Activated T-helper 1 cell treated with anti-CD3 and anti-CD28 coated beads, Interleukin-12 subunit alpha, Interleukin-12 subunit beta, Interleukin-2, Interleukin-4 antibody, amounts not matched to agents 30 ng/mL and 10 ng/mL and 1 ng/mL, durations not matched to agents 14 hours and 24 hours and 36 hours (primary cell): ENCODE data around the gene IRF2BP2. TPM values are rescaled to one million over a fixed set of nuclear protein-coding genes. Genes with fewer than 3 reads are reported as not detected.

Source experiments
- DNase-seq: peaks from one replicate; pipeline ENCODE4 v3.0.0; 2021; ENCODE audit warnings: low spot score
- H3K27ac Mint-ChIP-seq: one replicate; pipeline ENCODE4 v1.8.0; 2021; ENCODE audit warnings: mild to moderate bottlenecking, mixed read lengths
- H3K27me3 Mint-ChIP-seq: one replicate; pipeline ENCODE4 v1.8.0; 2022; ENCODE audit warnings: mild to moderate bottlenecking, moderate library complexity, mixed read lengths; ENCODE audit not compliant: insufficient read depth
- H3K36me3 Mint-ChIP-seq: one replicate; pipeline ENCODE4 v1.8.0; 2021; ENCODE audit warnings: low read depth, mixed read lengths
- H3K4me1 Mint-ChIP-seq: one replicate; pipeline ENCODE4 v1.8.0; 2021; ENCODE audit warnings: low read depth, mixed read lengths
- H3K4me3 Mint-ChIP-seq: one replicate; pipeline ENCODE4 v1.8.0; 2021; ENCODE audit warnings: mild to moderate bottlenecking, moderate library complexity, mixed read lengths
- H3K9me3 Mint-ChIP-seq: one replicate; pipeline ENCODE4 v1.8.0; 2021; ENCODE audit warnings: mixed read lengths
- intact Hi-C: fragments of 100-400 bp; cut with micrococcal nuclease; formaldehyde crosslinking; loops from one replicate; pipeline ENCODE4 v1.15.1; 2024
- total RNA-seq: library from RNA; stranded (reverse); gene quantifications from 2 replicates; pipeline ENCODE4 v1.2.3, GENCODE V29; 2022

IRF2BP2 gene
- total RNA-seq, 1 donor from 2014 or later = 243 TPM

DNA sequence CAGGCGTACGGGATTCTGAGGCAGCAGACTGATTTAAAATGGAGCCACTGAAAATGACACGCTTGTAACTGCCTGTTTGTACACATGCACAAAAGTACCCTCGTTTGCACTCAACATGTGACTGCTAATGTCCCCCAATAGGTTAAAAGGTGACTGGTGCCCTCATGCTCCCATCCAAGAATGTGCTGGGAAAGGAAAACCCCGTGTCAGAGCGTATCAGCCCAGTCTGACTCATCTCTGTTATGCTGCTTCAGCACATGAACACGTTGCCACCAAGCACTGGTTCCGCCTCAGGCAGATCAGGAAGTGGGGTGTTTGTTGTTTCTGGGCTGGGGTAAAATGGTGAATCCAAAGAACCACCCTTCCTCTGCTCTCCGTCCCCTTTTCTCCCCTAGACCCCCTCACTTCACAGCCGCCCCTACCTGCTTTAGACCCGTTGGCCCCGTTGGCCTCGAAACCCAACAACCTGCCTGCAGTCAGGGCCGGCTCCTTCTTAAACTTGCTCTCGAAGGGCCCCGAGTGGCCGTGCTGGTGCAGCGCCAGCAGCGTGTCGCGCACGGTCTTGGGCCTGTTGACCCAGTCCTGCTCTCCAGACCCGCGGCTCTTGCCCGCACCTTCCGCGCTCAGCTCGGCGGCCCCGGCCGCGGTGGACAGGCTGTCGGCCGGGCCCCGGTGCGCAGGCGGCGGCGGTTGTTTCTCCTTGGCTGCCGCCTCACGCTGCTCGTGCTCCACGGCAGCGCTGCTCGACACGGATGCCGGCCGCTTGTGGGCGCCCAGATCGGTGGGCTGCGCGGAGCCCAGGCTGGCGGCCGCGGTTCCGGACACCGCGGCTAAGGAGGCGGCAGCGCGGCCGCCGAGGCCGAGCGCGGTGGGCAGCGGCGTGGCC lies 1.7 kb downstream of the IRF2BP2 start:
- H3K36me3 Mint-ChIP-seq = peaks cover 51% of the 10 kb centered on the region
- no peaks in the 10 kb centered on the region for H3K27me3 Mint-ChIP-seq
- H3K4me1 Mint-ChIP-seq = peaks cover 54% of the 10 kb centered on the region
- H3K9me3 Mint-ChIP-seq = no peaks in the 10 kb centered on the region
- H3K27ac Mint-ChIP-seq = peak overlapping the region; percentile 99
- peak; percentile 76 for DNase-seq
- intact Hi-C loops = loop anchor here (5.0 to 10.0 kb wide), 2 partner anchors 203 to 894 kb away; partner anchors contain the start of gene B3GALNT2
- peak overlapping the region; percentile 100 for H3K4me3 Mint-ChIP-seq

DNA sequence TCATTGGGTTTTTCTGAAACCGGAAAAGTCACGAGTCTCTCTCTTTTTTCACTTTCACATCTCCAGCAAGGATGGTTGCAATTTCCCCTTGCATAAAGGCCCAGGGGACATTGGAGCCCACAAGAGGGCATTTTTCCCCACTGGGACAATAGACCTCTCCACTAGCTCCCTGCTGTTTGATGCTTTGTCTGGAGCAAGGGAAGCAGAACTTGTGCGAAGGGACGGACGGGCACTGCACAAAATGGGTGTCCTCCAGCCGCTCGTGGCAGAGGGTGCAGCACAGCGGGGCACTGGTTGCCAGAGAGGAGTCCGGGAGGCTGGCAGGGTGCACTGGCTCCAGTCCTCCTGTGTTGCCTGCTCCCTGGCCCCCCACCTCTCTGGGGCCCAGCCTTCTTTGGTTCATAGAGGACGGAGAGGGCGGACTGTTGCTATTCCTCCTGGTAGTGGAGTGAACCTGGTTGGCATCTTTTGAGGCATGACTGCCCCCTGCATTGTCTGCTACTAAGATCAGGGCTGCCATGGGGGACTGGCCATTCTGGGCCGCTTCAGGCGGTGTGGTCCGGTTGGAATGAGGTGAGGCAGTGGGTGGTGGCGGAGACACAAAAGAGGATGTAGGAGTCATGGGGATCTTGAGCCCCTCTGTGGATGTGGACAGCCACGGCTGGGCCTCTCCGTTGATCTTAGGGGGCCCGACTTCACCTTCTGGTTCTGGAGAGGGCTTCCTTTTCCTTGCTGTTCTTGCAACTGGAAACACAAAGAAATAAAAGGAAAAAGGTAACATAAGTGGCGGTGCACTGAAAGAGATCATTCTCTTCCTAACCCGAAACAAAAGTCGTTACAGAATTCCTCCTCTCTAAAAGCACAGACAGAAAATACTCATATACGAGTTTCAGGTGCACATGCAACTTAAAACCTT lies 2.6 kb downstream of the IRF2BP2 start:
- peak overlapping the region; percentile 99 for H3K27ac Mint-ChIP-seq
- no peaks in the 10 kb centered on the region for H3K9me3 Mint-ChIP-seq
- peaks cover 54% of the 10 kb centered on the region for H3K4me1 Mint-ChIP-seq
- peak; percentile 18 for DNase-seq
- H3K4me3 Mint-ChIP-seq = peak overlapping the region; percentile 100
- intact Hi-C loops = loop anchor here (2.0 to 10.0 kb wide), 4 partner anchors 203 to 1259 kb away; partner anchors contain the start of genes B3GALNT2, COA6 and LYST
- peaks cover 58% of the 10 kb centered on the region for H3K36me3 Mint-ChIP-seq
- H3K27me3 Mint-ChIP-seq = no peaks in the 10 kb centered on the region

DNA sequence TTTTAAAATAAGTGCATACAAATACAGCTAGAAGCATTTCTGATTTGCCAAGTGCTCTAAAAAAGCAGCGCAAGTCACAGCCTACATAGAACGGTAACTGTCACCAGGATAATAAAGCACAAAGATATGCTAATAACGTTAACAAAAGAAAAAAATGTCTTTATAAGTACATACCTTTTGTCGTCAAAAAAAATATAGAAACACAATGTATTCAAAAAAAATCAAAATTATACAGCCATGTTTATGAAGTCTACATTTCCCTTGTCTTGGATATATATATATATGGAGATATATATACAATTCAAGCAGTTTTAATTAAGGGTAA lies 3.2 kb downstream of the IRF2BP2 start:
- Mint-ChIP-seq H3K27me3 (no peaks in the 10 kb centered on the region), H3K4me3 (peak overlapping the region; percentile 100), H3K4me1 (peaks cover 54% of the 10 kb centered on the region)

DNA sequence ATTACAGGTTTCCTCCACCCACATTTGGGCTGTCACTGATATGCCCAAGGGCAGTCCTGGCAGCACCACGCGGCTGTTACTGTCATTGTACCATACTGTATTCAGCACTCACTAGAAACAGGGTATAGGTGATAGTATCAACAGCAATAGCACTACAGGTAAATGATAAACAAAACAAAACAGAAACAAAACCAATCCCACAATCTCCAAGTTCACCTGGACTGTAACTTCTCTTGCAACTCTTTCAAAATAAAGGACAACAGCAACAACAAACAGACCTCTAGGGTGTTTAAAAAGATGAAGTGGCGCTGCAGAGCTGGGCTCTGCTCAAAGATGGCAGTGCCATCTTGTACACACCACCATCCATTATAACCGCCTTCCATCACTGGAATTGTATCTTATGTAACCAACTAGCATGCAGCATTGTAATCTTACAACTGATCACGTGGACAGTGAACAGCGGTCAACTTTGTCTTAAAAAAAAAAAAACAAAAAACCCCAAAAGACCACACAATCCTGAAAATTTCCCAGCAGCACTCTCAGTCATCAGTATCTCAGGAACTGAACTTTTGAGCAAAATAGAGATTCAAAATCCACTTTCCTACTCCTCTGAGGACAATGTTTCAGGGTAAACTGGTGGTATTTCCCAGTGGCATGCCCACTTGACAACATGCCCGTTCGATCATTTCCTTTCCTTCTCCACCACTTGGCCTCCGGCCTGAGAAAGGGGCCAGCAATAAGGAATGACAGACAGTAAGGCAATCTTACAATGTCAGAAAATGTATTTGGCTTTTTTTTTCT lies 3.8 kb downstream of the IRF2BP2 start:
- intact Hi-C loops = loop anchor here (1.0 to 10.0 kb wide), 6 partner anchors 118 to 1261 kb away; partner anchors contain the start of genes B3GALNT2, COA6 and LYST
- H3K36me3 Mint-ChIP-seq = peaks cover 62% of the 10 kb centered on the region

More for the DNA sequence above, 3.2 kb downstream of the IRF2BP2 start:
- intact Hi-C loops = loop anchor here (1.0 to 10.0 kb wide), 6 partner anchors 118 to 1260 kb away; partner anchors contain the start of genes B3GALNT2, COA6 and LYST
- Mint-ChIP-seq H3K27ac (peak overlapping the region; percentile 99), H3K36me3 (peaks cover 62% of the 10 kb centered on the region), H3K9me3 (no peaks in the 10 kb centered on the region)
- no peak for DNase-seq

DNA sequence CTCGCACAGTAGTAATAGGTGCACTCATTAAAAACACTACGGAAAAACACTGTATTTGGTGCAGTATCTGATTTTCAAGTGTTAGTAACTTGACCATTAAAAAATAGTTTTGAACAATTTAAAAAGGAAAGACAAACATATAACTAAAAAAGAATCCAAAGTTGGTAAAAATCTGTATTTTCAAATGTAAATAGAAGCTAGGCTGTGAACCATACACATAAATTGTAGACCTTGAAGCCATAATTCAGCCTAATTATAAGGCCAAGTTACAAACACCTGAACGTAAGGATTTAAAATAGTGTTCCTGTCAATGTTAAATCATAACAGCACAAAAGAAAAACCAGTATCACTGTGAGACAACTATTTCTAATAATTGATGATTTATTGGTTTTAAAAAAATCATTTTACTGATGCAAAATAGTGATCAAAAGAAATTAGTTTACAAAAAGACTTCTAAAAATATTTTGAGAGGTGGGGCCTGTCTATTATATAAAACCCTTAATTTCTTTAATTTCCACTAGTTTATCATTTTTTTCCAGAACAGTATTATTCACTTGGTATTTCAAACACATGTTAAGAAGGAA lies 4.5 kb downstream of the IRF2BP2 start:
- H3K4me3 Mint-ChIP-seq = peak overlapping the region; percentile 100
- DNase-seq = no peak
- intact Hi-C loops = loop anchor here (5.0 to 10.0 kb wide), 2 partner anchors 201 to 897 kb away; partner anchors contain the start of gene B3GALNT2
- H3K36me3 Mint-ChIP-seq = peaks cover 62% of the 10 kb centered on the region
- peaks cover 58% of the 10 kb centered on the region for H3K4me1 Mint-ChIP-seq
- H3K9me3 Mint-ChIP-seq = no peaks in the 10 kb centered on the region
- H3K27me3 Mint-ChIP-seq = no peaks in the 10 kb centered on the region
- peak overlapping the region; percentile 99 for H3K27ac Mint-ChIP-seq

More for the DNA sequence above, 3.8 kb downstream of the IRF2BP2 start:
- H3K4me1 Mint-ChIP-seq = peaks cover 54% of the 10 kb centered on the region
- H3K9me3 Mint-ChIP-seq = no peaks in the 10 kb centered on the region
- peak overlapping the region; percentile 99 for H3K27ac Mint-ChIP-seq
- H3K4me3 Mint-ChIP-seq = peak overlapping the region; percentile 100
- no peaks in the 10 kb centered on the region for H3K27me3 Mint-ChIP-seq
- DNase-seq = peak; percentile 25

DNA sequence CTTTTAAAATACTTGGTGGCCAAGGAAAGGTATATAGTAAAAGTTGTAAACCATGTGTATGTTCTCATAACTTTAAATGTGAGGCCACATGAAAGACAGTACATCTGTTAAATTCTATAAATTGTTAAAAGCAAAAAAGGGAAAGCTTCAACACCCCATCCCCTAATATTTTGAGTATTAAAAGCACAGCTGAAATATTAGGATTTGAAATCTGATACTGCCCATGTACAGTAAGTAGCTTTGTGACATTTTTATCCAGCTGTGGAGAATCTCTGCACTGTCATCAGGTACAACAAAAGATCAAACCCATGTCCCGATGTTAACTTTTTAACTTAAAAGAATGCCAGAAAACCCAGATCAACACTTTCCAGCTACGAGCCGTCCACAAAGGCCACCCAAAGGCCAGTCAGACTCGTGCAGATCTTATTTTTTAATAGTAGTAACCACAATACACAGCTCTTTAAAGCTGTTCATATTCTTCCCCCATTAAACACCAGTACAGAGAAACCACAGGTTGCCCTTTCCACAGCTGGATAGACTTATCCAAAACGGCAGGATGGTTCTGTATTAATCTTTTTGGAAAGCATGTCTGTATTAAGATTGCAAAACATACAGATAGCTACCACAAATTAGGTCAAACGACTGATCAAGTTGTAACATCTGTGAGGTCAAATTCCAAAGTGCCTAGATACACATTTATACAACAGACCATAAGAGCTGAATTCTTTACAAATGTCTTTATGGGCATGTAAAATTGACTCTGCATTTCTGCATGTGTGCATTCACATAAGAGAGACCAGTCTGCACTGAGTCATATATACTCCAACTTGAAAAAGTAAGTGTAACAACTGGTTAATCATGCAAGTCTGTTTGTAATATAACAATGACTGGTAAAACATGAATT lies 5.2 kb downstream of the IRF2BP2 start:
- no peak for DNase-seq
- H3K4me1 Mint-ChIP-seq = peaks cover 58% of the 10 kb centered on the region
- no peaks in the 10 kb centered on the region for H3K27me3 Mint-ChIP-seq
- peak overlapping the region; percentile 99 for H3K27ac Mint-ChIP-seq
- intact Hi-C loops = loop anchor here (5.0 to 10.0 kb wide), 2 partner anchors 200 to 898 kb away; partner anchors contain the start of gene B3GALNT2
- H3K4me3 Mint-ChIP-seq = peak overlapping the region; percentile 100
- peaks cover 60% of the 10 kb centered on the region for H3K36me3 Mint-ChIP-seq
- no peaks in the 10 kb centered on the region for H3K9me3 Mint-ChIP-seq

DNA sequence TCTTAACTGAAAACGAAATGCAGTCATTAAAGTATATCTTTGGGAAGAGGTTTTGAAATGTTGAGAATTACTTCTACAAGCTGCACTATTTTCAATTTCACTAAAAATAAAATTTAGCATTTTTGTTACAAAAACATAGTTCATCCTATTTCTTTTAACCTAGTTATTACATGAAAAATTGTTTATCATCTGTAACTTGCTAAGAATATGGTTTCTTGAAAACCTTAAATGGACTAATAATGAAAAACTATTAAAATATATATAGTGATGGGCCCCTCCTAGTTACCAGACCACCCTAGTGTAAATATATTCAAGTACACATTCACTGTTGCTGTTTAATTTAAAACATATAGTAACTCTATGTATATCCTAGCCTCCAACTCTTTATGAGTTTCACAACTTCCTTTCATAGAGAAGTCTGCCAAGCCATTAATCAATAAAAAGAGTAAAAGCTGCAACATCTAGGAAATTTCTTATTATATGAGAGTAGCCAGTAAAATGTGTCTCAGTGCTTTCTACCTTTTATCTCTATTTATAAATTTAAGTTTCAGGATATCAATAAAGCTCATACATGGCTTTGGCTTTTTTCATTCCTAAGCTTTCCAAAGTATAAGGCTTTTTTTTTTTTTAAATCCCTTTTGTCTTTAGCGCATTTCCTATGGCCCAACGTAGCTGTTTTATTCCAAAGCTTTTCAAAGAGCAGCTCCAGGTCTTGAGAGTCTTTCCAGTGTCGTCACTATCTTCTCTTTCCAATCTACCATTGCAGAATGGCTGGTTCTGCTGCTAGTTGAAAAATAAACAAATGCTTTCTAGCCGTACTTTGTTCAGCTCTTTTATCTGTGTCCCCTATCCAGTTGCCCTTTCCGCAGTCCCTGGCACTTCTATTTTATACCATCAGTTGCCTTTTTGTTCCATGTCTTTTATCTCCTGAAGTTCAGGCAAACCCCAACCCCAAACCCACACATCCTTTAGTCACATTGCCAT lies 6.5 kb downstream of the IRF2BP2 start:
- Mint-ChIP-seq H3K27ac (peak overlapping the region; percentile 99), H3K27me3 (no peaks in the 10 kb centered on the region), H3K9me3 (no peaks in the 10 kb centered on the region), H3K36me3 (peaks cover 60% of the 10 kb centered on the region), H3K4me1 (peaks cover 64% of the 10 kb centered on the region), H3K4me3 (peak overlapping the region; percentile 100)
- DNase-seq = no peak
- intact Hi-C loops = loop anchor here (10.0 kb wide), 1 partner anchor 199 kb away; no protein-coding TSS in a partner anchor

DNA sequence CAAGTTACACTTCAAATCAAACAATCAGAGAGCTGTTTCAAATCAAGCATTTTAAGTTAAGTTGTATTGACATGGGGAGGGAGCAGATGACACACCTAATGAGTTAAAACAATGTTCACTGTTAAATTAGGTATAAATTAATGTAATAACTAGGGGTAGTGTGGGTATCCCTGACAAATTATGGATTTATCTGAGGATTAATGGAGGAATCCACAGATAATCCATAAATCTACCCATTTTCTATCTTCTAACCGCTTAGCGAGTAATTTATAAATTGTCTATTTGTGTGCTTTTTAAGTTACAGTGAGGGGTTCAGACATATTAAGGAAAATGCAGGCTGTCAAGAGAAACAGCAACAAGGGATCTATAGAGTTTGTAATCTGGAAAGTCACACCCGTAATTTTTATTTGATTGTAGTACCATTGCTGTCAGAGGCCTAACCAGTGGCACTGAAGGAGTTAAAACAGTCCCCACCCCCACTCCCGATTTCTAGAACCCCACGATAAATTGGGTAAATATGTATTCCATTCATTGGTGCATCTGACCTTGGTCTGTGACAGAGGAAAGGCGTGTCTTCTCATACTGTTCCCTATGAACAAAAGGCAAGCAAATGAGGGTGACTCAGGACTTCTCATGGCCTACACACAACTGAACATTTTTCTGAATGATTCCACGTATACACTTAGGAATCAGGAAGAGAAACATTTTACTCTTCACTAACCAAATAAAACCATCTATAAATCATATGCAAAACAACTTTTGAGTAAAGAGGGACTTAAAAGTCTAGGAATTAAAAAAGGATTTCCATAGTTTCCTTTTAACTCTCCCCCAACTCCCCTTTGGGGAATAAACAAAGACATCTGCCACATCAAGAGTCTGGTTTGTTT lies 7.4 kb downstream of the IRF2BP2 start:
- H3K4me3 Mint-ChIP-seq = peak overlapping the region; percentile 84
- H3K27me3 Mint-ChIP-seq = no peaks in the 10 kb centered on the region
- no peak for DNase-seq
- peak overlapping the region; percentile 90 for H3K27ac Mint-ChIP-seq
- peaks cover 70% of the 10 kb centered on the region for H3K4me1 Mint-ChIP-seq
- peaks cover 53% of the 10 kb centered on the region for H3K36me3 Mint-ChIP-seq
- intact Hi-C loops = loop anchor here (10.0 kb wide), 1 partner anchor 198 kb away; no protein-coding TSS in a partner anchor
- H3K9me3 Mint-ChIP-seq = peaks cover 2% of the 10 kb centered on the region

DNA sequence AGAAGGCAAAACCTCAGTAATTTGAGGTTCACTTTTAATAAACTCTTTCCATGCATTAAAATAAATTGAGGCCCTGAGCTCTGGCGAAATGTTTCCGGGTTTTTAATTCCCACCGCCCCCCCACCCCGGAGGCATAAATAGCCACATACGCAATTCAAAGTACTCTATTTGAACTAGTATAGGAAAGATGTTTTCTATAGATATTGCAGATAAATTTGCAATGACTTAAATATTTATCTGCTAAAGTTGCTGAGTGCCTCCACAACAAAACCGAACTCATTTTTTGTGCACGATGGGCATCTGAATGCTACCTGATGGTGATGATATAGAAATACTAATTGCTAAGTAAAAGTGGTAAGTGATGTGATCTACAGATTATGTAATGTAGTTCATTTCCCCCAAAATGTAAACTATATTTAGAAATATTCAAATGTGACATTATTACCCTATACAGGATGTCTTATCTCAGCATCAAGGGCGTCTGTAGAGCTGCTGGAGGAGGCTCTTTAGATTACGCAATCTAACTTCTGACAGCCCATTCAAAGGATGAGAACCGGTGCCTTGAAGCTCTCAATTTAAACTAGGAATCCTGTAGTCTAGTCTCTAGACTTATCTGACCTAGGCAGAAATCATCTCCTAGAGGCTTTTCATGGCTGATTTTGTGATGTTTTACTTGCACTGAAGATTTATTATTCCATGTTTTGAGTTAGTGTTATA lies 8.5 kb downstream of the IRF2BP2 start:
- Mint-ChIP-seq H3K27me3 (no peaks in the 10 kb centered on the region), H3K9me3 (peaks cover 6% of the 10 kb centered on the region), H3K27ac (peak overlapping the region; percentile 88), H3K36me3 (peaks cover 44% of the 10 kb centered on the region), H3K4me1 (peaks cover 71% of the 10 kb centered on the region), H3K4me3 (peak overlapping the region; percentile 75)
- peak; percentile 23 for DNase-seq
- intact Hi-C loops = loop anchor here (1.0 to 10.0 kb wide), 5 partner anchors 102 to 410 kb away; no protein-coding TSS in a partner anchor
